NCI-H1694 treated with DMSO at 0.1 percent for 48 hours (cell line): ENCODE results near the gene SEC11A.
"Not testable (repeated sequence)": the region's sequence is repeated elsewhere in the genome, so short reads cannot be mapped to it uniquely, and the experiment has no call there.

Experiments used
- DNase-seq: peaks from one replicate; lab custom pipeline; 2025; lab: John Stamatoyannopoulos, UW

The SEC11A gene

GRCh38 chr15:84716036-84716732 is at the start of gene SEC11A:
Gene SEC11A, minus strand, starts transcription at chr15:84716139. Its CDS starts 64 bp downstream, at chr15:84716075.
- peak; percentile 84 for DNase-seq

- no peak for DNase-seq
These were observed 49.7 kb upstream of the SEC11A start for GRCh38 chr15:84765675-84766074.

GRCh38 chr15:84764989-84765388 is 49.0 kb upstream of the SEC11A start:
- no peak for DNase-seq

- no peak for DNase-seq
These were observed 48.6 kb upstream of the SEC11A start for GRCh38 chr15:84764585-84764984.

- DNase-seq, result no peak
These were observed 47.1 kb upstream of the SEC11A start for GRCh38 chr15:84762840-84763572.

GRCh38 chr15:84761607-84762131 is 45.7 kb upstream of the SEC11A start:
- no peak for DNase-seq

GRCh38 chr15:84760219-84760618 is 44.3 kb upstream of the SEC11A start:
- DNase-seq, result no peak

GRCh38 chr15:84759018-84759417 is 43.1 kb upstream of the SEC11A start:
- no peak for DNase-seq

GRCh38 chr15:84755736-84756527 is 40.0 kb upstream of the SEC11A start:
- DNase-seq, result no peak

- DNase-seq, result not testable (repeated sequence)
These were observed 39.0 kb upstream of the SEC11A start for GRCh38 chr15:84754889-84755288.

- no peak for DNase-seq
These were observed 36.8 kb upstream of the SEC11A start for GRCh38 chr15:84752700-84753099.

GRCh38 chr15:84752195-84752594 is 36.3 kb upstream of the SEC11A start:
- DNase-seq, result no peak

GRCh38 chr15:84751721-84752120 is 35.8 kb upstream of the SEC11A start:
- not testable (repeated sequence) for DNase-seq

GRCh38 chr15:84750583-84751092 is 34.7 kb upstream of the SEC11A start:
- DNase-seq, result no peak

GRCh38 chr15:84749111-84749991 is 33.4 kb upstream of the SEC11A start:
- DNase-seq, result no peak

GRCh38 chr15:84748274-84749110 is 32.6 kb upstream of the SEC11A start, which contains the start of gene ZNF592:
Gene ZNF592, plus strand, starts transcription at chr15:84748592. Its CDS starts 34,084 bp downstream, at chr15:84782676.
- no peak for DNase-seq

- peak; percentile 40 for DNase-seq
These were observed 31.7 kb upstream of the SEC11A start for GRCh38 chr15:84747416-84748273.

GRCh38 chr15:84741121-84741520 is 25.2 kb upstream of the SEC11A start:
- DNase-seq, result no peak

- DNase-seq, result peak; percentile 18
These were observed 24.8 kb upstream of the SEC11A start for GRCh38 chr15:84740691-84741090.
